C1 segment of cervical spinal cord (tissue), 14 donors: ENCODE results near the gene PMF1.

Source experiments
- DNase-seq, 14 donors: peaks; one replicate each; lab custom pipeline; 2025; lab: John Stamatoyannopoulos, UW

Gene PMF1

GRCh38 chr1:156236164-156236563 lies 23.4 kb downstream of the PMF1 start:
- no peak for DNase-seq

- DNase-seq, result no peak
Measured at GRCh38 chr1:156238248-156238647, 25.4 kb downstream of the PMF1 start.

- peak in 1 of 14 donors; percentile 49 for DNase-seq
Measured at GRCh38 chr1:156241311-156241811, 28.6 kb downstream of the PMF1 start.

GRCh38 chr1:156241926-156242325 lies 29.1 kb downstream of the PMF1 start, which contains the start of gene BGLAP:
Gene BGLAP (plus strand): TSS chr1:156242184. CDS start chr1:156242232, 48 bp downstream.
- peak in 1 of 14 donors; percentile 19 for DNase-seq

- DNase-seq, result peak in 3 of 14 donors; percentile 12 to 29 (median 20)
Measured at GRCh38 chr1:156242738-156243137, 29.9 kb downstream of the PMF1 start.

GRCh38 chr1:156244126-156244525 lies 31.3 kb downstream of the PMF1 start:
- no peak for DNase-seq

GRCh38 chr1:156244712-156245111 lies 31.9 kb downstream of the PMF1 start:
- no peak for DNase-seq

GRCh38 chr1:156245451-156246232 lies 32.8 kb downstream of the PMF1 start:
- DNase-seq, result no peak

GRCh38 chr1:156246241-156246780 lies 33.5 kb downstream of the PMF1 start:
- no peak for DNase-seq

GRCh38 chr1:156246781-156247459 lies 34.1 kb downstream of the PMF1 start:
- peak in 5 of 14 donors; percentile 37 to 61 (median 55) for DNase-seq

- DNase-seq, result peak in 13 of 14 donors; percentile 54 to 96 (median 84)
Measured at GRCh38 chr1:156247460-156248322, 34.9 kb downstream of the PMF1 start, which contains the start of gene PAQR6. Gene PAQR6 (minus strand): TSS chr1:156248056. CDS start chr1:156246731, 1,325 bp downstream.

- no peak for DNase-seq
Measured at GRCh38 chr1:156248323-156248683, 35.5 kb downstream of the PMF1 start.

- no peak for DNase-seq
Measured at GRCh38 chr1:156249593-156249992, 36.8 kb downstream of the PMF1 start.

GRCh38 chr1:156251527-156251926 lies 38.7 kb downstream of the PMF1 start:
- peak in 5 of 14 donors; percentile 18 to 45 (median 27) for DNase-seq

- DNase-seq, result peak in 1 of 14 donors; percentile 30
Measured at GRCh38 chr1:156253634-156254033, 40.8 kb downstream of the PMF1 start.

GRCh38 chr1:156257711-156258110 lies 44.9 kb downstream of the PMF1 start:
- DNase-seq, result peak in 2 of 14 donors; percentile 18 to 19

GRCh38 chr1:156258859-156259258 lies 46.1 kb downstream of the PMF1 start:
- no peak for DNase-seq

GRCh38 chr1:156259805-156260204 lies 47.0 kb downstream of the PMF1 start:
- peak in 6 of 14 donors; percentile 19 to 48 (median 26) for DNase-seq

- peak in 8 of 14 donors; percentile 12 to 69 (median 38) for DNase-seq
Measured at GRCh38 chr1:156260896-156261295, 48.1 kb downstream of the PMF1 start.

- DNase-seq, result no peak
Measured at GRCh38 chr1:156262461-156263287, 49.9 kb downstream of the PMF1 start.
